SIG-M5 treated with dmso at 0.1 percent for 504 hours (cell line): ENCODE data around the gene NSUN6.

ENCODE experiments used
- DNase-seq: peaks from one replicate; lab custom pipeline; 2025; ENCODE audit not compliant: unreplicated experiment; lab: John Stamatoyannopoulos, UW

NSUN6 gene, protein sequence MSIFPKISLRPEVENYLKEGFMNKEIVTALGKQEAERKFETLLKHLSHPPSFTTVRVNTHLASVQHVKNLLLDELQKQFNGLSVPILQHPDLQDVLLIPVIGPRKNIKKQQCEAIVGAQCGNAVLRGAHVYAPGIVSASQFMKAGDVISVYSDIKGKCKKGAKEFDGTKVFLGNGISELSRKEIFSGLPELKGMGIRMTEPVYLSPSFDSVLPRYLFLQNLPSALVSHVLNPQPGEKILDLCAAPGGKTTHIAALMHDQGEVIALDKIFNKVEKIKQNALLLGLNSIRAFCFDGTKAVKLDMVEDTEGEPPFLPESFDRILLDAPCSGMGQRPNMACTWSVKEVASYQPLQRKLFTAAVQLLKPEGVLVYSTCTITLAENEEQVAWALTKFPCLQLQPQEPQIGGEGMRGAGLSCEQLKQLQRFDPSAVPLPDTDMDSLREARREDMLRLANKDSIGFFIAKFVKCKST

DNA sequence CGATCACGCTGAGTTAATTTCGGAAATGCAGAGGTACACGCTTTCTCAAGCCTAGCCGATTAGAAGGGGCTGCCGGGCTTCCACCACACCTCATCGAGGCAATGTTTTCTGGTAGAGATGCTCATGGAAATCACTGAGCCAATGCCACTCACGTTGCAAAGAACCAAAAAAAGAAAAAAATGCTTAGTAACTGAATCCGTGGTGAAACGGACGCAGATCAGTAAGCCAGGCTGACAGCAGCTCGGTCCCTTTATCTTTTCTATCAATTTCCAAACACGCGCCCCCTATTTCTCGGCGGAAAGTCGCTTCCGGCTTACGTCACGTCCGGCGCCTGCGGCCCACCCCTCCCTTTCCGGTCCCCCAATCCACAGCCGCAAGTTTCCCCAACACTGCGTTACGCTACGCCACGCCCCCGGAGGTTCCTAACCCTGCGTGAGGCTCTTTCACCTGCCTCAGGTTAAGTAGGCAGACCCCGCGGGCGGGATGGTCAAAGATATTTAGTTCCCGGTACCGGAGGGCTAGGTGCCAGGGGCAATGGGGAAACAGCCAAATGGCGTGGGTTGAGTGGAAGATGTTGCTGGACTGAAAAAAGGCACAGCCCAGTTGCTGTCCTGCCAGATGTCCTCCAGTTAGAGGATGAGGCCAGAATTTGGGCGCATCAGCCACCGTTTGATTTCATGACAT, at the start of gene NSUN6:
Gene NSUN6 (minus strand): TSS at position 264 of the 684 bp plus-strand sequence. CDS start 384 bp downstream, outside the sequence.
- DNase-seq, result peak; percentile 79

DNA sequence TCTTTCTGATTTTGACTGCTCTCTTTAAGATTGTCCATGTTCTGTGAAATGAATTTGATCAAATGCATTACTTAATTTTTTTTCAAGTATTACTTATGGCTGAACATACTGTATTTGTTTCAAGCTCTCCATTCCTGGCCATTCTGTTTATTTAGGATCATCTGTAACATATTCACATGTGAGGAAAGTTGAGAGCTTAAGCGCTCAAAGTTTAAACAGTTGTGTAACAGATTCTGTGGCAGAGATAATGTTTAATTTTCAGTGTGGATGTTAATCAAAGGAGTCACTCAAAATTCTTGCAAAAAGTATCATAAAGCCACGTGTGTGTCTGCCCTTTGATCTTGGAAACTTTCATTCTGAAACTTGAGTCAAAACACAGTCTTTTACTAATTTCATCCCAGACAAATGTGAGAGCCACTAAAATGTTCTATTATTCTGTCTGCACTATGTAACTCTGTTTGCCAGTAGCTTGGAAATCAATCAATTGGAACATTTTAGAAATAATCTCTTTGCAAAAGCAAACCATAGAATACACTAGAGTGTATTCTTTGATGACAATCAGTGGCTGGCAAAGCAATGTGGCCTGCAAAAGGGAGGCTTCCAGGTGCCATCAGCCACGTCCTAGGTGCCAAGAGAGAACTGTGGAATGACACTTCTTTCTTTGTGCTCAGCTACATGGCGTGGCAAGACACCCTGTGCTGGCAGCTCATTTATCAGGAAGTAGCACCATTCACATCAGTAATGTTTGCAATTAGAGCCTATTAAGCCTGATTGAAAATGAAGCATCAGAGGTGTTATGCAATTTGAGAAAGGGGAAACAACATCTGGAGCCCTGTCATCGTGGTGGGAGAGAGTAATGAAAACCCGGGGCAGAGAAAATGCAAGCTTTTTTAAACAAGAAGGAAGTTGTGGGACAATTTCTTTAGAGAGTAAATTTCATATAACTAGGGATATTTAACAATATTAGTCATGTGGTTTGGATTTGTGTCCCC, 48.8 kb upstream of the NSUN6 start:
- DNase-seq, result peak; percentile 12

DNA sequence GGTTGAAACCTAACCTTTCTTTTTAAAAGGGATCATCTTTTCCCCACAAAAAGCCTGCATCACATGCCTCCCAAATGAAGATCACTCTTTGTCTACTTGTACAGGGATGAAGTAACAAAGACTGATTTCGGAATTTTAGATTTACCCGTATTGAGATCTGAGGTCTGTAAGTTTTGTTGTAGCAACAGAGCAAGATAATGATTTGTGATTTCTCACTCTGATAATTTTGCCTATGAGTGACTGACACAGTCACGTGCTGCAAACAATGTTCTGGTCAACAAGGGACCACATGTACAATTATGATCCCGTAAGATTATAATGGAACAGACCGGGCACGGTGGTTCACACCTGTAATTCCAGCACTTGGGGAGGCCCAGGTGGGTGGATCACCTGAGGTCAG, 39.2 kb upstream of the NSUN6 start:
- DNase-seq, result no peak

DNA sequence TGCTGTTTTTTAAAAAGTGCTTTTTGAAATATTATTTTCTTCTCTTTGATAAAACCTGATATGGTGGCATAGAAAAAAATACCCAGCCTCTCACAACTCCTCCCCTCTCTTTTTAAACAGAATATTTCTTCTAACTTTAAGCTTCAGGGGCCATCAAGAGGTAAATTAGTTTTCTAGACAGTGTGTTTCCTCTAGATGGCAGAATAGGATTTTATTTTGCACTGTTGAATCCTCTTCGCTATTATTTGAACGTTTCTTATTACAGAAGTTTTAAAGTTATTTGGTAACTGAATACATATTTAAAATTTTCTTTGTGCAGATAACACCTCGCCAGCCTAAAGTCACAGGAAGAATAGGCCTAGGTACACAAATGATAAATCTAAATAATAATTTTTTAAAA, 38.1 kb upstream of the NSUN6 start:
- peak; percentile 42 for DNase-seq

DNA sequence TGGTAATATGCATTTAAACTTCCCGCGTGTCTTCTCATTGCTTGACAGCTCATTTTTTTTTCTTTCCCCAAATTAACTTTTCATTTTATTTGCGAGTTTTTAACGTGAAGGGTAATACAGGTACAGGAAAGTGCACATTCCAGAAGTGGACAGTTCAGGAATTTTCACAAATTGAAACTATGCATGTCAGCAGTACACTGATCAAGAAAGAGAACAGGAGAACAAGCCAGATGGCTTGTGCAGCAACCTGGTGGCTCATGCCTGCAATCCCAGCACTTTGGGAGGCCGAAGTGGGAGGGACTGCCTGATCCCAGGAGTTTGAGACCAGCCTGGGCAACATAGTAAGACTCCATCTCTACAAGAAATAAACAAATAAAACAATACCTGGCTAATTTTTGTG, 36.3 kb upstream of the NSUN6 start:
- no peak for DNase-seq

DNA sequence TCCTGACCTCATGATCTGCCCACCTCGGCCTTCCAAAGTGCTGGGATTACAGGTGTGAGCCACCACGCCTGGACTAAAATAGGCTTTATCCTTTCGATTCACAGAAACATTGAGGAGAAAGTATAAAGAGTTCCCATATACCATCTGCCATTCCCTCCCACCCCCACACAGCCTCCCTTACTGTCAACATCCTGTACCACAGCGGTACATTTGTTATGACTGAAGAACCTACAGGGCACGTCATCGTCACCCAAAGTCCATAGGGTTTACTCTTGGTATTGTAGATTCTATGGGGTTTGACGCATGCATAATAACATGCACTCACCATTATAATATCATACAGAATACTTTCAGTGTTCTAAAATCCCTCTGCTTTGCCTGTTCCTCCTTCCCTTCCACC, 35.8 kb upstream of the NSUN6 start:
- no peak for DNase-seq

DNA sequence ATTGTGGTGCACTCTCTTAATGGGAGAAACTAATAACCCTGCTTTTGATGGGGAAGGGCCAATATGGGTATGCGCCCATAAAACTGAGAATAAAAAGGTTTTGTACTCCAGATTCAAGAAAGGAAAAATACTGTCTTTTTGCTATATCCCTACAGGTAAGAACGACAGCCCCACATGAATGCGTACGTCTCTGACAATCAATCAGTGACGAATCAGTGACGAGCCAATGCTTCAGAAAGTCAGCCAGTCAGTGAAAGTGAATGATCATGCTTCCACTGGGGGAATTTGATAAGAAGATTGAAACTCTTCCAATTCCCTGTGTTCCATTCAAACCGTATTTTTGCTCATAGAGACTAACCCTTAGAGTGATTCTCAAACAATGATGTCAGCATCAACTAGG, 34.2 kb upstream of the NSUN6 start:
- no peak for DNase-seq

DNA sequence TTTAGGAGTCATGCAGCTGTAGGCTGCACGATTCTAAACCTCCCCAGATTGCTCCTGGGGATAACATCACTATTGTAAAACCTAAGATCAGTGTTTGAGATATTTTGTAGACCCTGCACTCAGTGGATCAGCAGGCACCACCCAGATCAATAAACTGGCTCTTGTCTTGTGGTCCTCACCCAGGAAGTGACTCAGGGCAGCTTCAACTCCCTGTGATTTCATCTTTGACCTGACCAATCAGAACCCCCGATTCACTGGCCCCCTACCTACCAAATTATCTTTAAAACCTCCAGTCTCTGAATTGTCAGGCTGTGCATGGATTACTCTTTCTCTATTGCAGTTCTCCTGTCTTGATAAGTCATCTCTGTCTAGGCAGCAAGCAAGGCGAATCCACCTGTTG, 33.6 kb upstream of the NSUN6 start:
- no peak for DNase-seq

DNA sequence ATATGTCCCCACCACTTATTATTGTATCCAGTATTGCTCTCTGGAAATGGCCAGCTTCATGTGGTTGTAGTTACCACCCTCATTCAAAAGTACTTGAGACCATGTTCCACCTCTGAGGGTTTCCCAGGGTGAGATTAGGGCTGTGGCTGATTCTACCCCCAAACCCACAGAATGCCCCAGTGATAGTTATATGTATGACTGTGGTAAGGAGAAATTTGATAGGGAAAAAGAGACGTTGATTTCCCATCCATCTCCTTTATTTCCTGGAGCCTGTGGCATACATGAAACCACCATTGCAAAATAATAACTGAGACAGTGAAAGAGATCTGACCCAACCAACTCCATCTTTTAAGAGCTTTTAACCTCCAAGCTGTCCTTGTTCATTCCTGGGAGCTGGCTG, 33.0 kb upstream of the NSUN6 start:
- DNase-seq, result no peak

DNA sequence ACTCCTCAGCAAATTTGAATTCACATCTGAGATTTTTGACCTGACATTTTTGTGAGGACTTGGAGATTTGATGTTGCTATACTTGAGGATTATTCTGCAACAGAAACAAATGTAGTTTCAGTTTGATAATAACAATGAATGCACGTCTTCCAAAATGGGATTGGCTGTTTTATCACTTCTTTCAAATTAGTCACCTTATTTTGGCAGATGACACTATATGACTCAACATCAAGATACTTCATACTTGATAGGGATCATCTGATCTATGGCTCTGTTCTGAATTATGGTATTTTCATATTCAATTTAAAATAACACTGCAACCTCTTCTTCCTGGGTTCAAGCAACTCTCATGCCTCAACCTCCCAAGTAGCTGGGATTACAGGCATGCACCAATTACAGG, 32.0 kb upstream of the NSUN6 start:
- DNase-seq, result no peak

DNA sequence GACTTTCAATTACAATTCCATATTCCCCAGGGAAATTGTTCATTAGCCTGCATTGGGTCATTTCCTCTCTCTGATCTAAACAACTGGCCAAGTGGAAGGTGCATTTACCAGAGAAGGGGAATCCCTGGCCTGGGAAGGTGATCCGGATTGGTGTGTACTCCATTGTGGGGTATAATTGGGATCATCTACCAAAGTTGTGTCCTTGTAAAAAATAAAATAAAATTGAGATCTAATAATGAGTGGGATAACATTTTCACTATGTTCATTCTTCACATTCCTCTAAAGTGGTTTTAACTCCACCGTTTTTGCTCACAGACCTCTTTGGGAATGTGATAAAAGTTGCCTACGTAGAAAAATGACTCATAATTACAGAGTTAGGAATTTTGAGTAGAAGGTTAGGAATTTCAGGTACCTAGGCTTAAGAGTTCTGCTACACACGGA, 30.6 kb upstream of the NSUN6 start:
- DNase-seq, result no peak

DNA sequence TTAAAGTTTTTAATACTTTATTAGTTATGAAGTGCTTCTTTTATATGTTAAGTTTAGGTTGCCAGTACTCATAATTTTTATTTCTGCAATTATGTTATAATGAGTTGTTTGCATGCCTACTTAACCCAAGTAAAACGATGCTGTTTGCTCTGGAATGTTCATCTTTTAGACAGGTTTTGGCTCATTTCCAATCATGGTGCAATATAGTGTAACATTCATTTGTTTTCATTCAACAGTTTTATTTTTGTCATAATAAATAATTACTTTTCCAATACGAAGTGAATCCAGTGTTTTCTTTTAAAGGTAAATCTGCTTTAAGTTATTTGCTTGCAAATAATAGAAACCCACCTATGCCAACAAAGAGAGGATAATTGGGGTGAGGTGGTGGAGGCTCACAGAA, 30.0 kb upstream of the NSUN6 start:
- no peak for DNase-seq

DNA sequence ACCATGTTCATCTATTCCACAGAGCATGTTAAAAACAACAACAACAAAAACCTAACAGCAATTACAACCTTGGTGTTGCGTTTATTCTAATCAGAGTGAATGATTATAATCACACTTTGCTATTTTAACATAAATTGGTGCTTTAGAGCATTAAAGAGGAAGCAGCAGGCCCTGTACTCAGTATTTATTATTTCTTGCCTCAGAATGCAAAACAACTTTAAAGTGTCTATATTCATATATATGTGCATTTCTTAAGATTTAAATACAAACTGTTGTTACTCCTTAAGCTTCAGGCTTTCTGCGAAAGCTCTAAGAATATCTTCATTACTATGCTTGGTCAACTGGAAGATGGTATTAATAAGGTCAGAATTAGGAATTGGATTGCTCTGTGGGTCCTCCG, 29.4 kb upstream of the NSUN6 start:
- no peak for DNase-seq

DNA sequence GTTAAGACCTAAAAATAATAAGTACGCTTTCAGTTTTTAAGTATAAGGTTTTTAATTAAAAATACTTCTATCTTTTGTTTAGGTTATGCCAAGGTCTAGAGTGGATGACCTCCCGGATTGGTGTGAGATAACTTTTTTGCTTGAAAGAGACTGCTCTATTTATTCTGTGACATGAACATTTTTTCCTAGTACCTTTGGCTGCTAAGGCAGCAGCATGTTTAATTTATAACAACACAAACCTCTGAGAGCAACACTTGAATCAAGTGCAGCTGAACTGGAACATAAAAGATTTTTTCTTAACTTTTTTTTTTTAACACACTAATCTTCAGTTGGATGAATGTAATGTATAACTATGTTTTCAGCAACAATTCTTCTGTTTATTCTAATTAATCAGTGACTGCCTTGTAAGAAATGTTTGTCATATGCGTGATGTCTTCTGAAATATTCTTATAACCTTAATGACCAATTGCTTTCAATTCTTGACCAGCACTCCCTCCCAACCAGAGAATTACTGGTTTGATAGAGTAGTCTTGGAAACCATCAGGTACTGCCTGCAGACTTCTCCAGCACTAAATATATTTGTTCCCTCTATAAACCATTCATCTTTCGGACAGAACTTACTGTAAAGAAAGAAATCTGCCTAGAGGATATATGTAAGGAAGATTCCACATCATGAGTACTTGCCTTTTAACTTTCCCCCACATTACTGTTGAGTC, 23.9 kb upstream of the NSUN6 start:
- DNase-seq, result no peak

DNA sequence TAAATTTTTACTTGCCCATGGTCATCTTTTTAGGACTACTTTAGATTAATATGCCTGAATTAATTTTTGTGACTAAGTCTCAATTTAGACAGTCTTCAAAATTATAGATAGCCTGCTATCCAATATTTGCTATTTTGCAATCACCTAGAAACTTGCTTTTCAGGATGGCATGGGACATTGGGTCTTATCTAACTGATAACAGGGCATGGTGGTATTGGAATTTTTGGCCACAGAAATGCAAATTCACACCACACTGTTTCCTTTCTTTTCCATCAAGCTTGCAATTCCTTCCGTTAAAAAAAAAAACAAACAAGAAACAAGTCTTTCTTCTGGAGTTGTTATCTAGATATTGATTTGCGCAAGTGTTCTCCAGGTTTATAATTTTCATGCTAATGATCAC, 16.6 kb upstream of the NSUN6 start:
- no peak for DNase-seq

DNA sequence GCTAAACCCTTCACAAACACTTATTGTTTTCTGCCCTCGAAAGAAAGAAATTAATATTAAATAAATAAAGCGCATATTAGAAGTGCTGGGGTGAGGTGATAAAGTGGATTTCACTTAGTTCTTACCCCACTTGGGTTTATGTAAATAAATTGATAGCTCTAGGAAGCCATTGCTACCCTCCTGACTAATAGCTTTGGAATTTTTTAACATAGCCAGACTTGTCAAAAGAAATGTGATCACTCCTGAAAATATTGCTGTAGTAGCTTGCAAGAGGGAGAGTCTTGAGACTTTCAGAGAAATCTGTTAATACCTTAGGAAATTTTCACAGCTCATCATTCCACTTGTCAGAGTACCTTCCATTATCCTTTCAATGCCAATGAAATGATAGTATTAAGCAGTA, 15.4 kb upstream of the NSUN6 start:
- DNase-seq, result no peak

DNA sequence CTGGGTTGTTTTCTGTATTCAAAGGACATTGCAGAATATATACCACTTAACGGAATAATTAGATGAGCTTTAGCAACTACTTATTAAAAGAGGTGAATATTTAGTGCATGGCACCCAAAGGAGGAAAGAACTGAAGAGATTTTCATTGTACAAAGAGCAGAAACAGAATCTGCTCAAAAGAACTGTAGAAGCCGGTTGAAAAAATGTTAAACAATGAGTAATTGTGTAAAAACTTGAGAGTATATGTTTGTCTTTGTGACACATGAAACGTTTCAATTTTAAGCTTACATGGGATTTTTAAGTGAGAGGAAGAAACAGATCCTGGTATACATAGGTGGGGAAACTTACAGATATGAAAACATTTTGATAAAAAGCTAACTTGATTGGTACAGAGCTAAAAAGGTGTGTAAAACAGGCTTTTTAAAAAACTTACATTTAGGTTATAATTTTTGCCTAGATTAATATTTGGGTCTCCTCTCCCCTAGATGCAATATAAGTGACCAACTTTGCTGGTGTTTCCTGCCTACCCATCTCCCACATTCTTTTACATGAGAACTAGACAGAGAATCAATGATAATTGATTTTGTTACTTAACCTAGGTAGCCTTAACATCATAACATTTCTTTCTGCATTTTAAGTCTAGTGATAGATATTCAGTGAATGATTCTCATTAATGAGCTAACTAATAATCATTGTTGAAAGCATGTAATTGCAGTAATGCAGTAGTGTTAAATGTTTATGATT, 14.6 kb upstream of the NSUN6 start:
- no peak for DNase-seq

DNA sequence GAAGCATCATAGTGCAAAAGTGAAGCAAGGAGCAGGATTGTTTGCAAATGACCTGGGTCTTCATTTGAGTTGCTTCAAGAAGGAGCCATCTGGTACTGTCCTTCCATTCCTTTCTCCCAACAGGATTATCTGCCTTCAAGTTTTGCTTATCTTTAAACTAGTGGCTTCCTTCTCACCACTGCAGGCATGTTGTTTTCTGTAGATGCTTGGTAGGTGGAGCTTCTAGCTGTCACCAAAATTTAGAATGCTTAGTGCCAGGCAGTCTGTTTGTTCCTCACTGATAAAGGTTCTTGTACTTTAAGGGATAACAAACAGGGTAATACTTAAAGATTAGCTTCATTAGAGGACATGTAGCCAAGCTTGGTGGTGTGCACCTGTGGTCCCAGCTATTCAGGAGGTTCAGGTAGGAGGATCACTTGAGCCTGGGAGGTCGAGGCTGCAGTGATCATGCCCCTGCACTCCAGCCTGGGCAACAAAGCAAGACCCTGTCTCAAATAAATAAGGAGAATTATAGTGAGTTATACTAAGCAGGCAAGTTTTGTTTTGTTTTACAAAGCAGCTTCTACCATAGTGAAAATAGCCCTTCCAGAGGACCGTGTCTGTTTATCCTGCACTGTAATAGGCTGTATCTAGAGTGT, 13.6 kb upstream of the NSUN6 start:
- DNase-seq, result no peak

DNA sequence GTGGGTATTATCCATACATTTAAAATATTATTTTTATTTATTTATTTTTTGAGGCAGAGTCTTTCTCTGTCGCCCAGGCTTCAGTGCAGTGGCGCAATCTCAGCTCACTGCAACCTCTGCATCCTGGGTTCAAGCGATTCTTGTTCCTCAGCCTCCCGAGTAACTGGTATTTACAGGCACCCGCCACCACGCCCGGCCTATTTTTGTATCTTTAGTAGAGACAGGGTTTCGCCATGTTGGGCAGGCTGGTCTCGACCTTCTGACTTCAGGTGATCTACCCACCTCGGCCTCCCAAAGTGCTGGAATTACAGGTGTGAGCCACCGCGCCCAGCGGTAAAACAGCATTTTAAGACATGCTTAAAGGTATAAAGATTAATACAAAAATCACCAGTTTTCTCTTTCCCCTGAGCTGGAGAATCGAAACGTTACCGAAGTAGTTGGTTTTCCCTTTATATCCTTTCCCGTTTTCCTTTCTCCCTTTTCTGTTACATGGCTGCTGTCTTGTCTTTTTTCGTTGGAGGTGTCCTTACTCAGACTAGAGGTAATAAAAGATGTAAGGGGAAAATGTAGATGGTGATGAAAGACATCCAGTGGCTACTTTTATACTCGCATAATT, 9.5 kb upstream of the NSUN6 start:
- DNase-seq, result no peak
